NCI-H69 (cell line): ENCODE measurements around the gene BICDL1.

Source experiments
- DNase-seq: peaks from one replicate; lab custom pipeline; 2025; lab: John Stamatoyannopoulos, UW

The BICDL1 gene

DNA sequence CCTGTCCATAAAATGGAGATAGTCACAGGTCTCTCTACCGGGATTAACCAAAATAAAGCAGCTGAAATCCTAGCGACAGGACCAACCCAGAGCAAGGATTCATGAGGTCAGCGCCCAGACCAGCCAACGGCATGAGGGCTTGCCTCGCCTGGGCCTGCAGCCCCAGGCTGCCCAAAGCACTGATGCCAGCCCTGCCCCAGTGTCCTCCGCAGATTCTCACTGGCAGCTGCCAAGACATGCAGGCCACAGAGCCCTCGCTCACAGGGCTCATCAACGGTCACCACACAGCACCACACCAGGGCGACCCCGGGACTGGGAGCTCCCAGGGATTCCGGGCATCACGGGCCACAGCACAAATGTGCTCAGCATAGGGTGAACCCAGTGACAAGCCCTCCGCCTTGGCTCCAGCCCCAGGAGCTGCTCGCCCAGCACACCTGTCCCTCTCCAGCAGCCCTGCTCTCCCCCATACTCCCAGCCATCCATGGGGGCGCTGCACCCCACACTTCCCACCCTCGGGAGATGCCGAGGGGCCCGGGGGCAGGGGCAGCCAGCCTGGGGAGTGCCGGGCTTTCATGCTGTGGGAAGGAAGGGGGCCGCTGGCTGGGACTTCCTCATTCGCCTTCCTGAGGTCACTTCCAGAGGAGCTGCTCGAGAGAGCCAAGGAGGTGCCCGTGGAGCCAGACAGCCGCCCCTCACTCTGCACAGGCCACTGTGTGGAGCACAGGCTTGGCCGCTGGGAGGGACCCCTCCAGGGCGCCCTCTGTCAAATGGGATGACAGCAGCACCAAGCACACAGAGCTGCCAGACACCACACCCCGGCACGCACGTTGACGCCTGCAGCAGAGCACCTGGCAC is 113.4 kb downstream of the BICDL1 start:
- DNase-seq, result no peak

GRCh38 chr12:120103044-120103338 is 114.0 kb downstream of the BICDL1 start:
- DNase-seq, result no peak

DNA sequence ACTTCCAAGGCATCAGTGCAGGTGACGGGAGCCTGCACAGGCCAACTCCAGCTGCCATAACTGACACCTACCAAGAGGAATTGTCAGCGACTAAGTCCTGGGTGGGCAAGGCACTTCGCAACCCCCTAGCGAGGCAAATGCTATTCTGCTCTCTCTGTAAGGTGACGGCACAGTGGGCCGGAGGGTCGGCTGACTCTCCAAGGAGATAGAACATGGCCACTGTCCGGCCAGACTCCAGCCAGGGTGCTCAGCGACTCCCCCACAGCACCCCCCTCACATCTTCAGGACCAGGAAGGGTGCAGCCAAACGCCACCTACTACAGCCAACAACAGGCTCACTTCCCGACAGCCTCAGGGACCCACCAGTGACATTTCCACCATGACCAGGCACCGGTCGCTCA is 114.3 kb downstream of the BICDL1 start:
- DNase-seq, result no peak

GRCh38 chr12:120106151-120106550 is 117.1 kb downstream of the BICDL1 start:
- no peak for DNase-seq

DNA sequence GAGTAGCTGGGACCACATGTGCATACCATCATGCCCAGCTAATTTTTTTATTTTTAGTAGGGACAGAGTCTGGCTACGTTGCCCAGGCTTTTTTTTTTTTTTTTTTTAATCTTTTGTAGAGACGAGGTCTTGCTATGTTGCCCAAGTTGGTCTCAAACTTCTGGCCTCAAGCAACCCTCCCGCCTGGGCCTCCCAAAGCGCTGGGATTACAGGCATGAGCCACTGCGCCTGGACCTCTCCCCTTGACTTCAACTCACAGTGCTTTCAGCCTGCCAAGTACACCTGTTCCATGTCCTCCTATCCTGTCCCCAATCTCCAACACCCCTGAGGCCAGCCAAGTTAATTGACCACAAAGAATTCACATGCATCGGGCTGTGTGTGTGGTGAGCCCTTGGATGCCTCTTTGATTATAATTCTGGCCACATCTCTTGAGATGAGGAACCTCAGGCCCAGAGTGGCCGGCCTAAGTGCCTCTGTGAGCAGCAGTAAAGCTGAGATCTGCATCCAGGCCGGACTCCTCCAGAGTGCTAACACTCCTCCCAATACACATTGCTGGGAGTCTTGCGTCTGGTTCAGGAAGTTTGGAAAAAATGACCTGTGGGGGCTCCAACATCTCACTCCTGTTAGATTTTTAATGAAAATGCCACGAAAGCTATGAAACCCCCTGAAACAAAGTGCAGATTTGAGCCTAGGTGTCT is 120.7 kb downstream of the BICDL1 start:
- DNase-seq, result no peak

- DNase-seq, result no peak
Measured at GRCh38 chr12:120110550-120111501, 121.8 kb downstream of the BICDL1 start.

DNA sequence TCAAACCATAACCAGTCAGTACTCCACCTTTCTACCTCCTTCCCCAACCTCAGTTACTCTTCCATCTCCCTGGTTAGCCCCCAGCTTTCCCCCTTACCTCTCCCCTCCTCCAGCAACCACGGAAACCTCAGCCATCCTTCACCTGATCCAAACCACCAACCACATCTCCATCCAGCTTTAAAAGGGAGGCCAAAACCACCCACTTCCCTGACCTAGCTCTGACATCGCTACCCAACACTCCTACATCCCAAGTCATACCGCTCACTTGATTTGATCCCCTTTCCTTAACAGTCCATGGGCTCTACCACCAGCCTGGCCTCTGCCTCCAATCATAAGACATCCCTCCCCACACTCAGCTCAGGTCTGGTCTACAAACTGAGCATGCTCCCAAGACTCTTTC is 126.0 kb downstream of the BICDL1 start:
- DNase-seq, result no peak

DNA sequence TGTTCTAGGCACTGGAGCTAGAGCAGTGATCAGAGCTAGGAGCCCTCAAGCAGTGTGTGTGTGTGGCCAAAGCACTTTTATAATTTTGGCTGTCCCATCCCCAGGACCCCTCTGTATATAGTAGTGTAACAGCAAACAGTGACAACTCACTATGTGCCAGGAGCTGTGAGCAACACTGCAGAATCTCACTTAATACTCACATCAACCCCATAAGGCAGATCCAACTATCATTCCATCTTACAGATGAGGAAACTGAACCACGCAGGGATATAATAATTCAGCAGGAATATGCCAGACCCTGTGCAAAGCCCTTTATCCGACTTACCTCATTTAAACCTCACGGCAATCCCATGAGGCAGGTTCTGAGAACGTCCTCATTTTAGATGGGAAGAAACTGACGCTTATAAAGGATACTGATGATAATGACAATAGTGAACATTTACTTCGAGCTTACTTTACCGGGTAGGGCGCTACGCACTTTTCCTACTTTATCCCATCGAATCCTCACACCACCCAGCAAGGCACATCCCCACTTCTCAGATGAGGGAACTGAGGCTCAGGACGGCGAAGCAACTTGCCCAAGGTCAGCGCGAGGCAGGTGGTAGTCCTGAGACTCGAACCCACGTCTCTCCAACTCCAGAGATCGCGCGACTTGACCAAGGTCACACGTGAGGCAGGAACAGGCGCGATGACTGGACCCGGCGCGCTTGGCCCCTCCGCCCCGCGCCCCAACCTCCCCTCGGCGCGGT is 126.8 kb downstream of the BICDL1 start:
- peak; percentile 67 for DNase-seq

- DNase-seq, result no peak
Measured at GRCh38 chr12:120116441-120116791, 127.4 kb downstream of the BICDL1 start, which contains the start of gene RAB35. RAB35 (minus strand) TSS chr12:120116753; CDS start chr12:120116650, 103 bp downstream.

DNA sequence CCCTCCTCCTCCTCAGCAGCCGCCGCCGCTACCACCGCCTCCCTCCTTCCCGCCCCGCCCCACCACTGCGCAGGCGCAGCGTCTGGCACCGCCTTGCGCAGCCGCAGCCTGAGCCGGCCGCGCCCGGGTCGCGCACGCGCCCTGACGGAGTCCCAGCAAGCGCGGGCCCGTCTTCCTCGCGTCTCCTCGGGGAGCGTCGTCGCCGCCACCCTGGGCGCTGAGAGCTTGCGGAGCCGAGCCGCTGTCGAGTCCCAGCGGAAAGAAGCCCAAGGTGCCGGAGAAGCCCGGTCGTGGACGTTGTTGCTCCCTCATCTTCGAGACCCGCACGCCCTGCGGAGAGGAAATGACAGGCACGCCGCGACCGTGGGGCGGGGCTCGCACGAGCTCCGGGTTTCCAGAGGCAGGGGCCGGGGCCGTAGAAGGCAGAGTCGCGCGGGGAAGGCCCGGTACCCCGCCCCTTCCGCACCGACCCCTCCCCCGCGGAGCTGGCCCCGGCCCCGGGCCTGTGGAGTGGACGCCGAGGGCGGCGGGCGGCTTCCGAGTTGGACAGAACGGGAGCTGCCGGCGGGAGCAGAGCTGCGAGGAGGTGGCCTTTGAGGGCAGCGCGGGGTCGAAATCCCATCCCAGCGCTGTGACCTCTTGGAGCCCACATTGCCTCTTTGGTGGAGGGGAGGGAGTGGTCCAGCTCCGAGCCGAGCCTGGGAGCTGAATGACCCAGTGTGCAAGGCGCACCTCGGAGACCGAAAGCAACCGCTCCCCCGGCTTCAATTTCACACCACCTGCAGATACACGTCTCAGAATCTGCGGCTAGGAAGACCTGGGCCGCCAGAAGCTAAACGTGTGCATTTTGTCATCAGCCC is 128.0 kb downstream of the BICDL1 start:
- DNase-seq, result peak; percentile 97

DNA sequence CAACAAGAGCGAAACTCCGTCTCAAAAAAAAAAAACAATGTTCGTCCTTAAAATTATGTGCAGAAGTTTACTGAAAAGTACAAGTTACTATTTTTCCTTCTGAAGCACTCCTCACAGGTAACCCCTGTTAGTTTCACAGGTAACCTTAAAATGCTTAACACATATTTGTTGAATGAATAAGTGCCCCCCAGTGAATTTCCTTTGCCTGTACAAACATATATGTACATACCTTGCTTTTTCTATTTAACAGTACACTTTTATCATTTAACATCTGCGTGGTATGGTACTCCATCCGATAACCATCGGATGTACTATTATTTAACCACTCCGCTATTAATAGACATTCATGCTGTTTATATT is 128.9 kb downstream of the BICDL1 start:
- DNase-seq, result no peak

DNA sequence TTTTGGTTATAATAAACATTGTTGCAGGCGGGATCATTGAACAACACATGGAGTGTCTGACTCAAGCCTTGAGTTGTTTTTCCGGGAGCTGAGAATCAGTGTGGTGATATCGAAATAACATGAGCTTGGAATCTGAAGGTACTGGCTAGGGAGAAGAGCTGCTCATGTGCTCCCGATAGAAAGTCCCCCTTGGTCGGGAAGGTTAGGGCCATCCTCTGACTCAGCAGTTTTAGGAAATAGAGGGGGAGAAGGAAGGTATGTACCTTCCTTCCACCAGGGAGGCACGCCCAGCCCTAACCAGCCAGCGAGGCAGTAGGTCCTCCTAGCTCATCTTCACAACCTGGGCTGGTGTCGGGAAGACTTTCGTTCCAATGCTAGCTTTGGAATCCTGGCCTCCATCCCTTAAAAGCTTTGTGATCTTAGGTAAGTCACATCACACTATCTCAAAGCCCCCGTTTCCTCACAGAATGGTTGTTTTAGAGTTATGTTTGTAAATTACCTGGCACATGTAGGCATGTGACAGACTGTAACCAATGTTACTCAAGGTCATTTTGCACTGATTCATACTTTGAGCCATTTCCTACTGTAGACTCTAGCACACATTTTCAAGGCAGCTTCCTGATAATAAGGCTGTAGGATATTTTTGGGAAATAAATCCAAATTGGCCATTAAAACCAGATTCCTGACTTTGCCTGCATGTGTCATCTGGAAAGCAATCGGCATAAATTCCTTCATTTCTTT is 129.5 kb downstream of the BICDL1 start:
- no peak for DNase-seq

GRCh38 chr12:120119271-120119973 is 130.4 kb downstream of the BICDL1 start:
- no peak for DNase-seq

GRCh38 chr12:120121343-120121742 is 132.3 kb downstream of the BICDL1 start:
- no peak for DNase-seq

DNA sequence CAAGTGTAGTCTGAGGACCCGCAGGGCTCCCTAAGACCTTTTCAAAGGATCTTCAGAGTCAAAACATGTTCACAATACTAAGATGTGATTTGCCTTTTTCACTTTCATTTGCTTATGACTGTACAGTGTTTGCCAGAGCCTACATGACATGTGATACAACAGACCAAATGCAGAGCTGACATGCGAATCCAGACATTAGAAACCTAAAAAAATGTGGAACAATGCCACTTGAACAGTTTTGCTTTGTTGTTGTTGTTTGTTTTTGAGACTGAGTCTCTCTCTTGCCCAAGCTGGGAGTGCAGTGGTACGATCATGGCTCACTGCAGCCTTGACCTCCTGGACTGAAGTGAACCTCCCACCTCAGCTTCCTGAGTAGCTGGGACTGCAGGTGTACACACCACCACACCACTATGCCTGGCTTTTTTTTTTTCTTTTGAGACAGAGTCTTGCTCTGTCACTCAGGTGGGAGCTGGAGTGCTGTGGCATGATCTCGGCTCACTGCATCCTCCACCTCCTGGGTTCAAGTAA is 132.8 kb downstream of the BICDL1 start:
- no peak for DNase-seq

- no peak for DNase-seq
Measured at GRCh38 chr12:120125029-120125428, 136.0 kb downstream of the BICDL1 start.

GRCh38 chr12:120125792-120126634 is 137.0 kb downstream of the BICDL1 start:
- DNase-seq, result no peak

- DNase-seq, result no peak
Measured at GRCh38 chr12:120126635-120127005, 137.6 kb downstream of the BICDL1 start.
